ENCODE results near the gene ACADSB.

The ACADSB gene

DNA sequence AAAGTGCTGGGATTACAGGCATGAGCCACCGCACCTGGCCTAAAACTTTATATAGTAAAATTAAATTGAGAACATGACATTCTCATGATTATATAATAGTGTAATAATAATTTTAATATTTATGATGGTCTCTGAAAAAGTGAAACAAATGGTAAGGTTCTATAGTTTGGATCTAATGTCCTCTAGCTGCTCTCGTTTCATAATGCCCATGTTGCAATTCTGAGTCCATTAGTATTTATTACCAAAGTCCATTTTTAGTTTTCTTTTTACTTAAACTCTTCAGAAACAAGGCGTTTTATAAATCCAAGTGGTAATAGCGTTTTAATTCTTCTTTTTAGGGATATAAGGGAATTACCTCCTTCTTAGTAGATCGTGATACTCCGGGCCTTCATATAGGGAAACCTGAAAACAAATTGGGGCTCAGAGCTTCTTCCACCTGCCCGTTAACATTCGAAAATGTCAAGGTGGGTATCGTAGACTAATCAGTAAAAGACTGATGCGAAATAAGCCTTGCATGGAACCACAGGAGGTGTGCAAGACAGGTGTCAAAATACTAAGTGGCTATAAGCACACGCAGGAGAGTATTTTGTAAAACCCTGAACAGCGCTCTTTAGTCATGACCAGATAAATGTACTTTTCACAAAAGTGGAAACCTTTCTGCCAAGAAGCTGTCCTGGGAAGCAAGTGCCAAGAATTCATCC lies 34.1 kb downstream of the ACADSB start:
- TF ChIP-seq, protein P1, sequence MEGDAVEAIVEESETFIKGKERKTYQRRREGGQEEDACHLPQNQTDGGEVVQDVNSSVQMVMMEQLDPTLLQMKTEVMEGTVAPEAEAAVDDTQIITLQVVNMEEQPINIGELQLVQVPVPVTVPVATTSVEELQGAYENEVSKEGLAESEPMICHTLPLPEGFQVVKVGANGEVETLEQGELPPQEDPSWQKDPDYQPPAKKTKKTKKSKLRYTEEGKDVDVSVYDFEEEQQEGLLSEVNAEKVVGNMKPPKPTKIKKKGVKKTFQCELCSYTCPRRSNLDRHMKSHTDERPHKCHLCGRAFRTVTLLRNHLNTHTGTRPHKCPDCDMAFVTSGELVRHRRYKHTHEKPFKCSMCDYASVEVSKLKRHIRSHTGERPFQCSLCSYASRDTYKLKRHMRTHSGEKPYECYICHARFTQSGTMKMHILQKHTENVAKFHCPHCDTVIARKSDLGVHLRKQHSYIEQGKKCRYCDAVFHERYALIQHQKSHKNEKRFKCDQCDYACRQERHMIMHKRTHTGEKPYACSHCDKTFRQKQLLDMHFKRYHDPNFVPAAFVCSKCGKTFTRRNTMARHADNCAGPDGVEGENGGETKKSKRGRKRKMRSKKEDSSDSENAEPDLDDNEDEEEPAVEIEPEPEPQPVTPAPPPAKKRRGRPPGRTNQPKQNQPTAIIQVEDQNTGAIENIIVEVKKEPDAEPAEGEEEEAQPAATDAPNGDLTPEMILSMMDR (IDR thresholded peaks at IDR 0.05; ENCODE audit: low read depth, low read length): no peak
- in situ Hi-C loops (cut with HindIII; ENCODE audit: low sequenced_read_pairs): no loop called here
- H3K4me3 ChIP-seq (ENCODE audit: low read depth, low read length): no peak overlapping the region
- DNase-seq (ENCODE audit: low read depth, low spot score): no peak

DNA sequence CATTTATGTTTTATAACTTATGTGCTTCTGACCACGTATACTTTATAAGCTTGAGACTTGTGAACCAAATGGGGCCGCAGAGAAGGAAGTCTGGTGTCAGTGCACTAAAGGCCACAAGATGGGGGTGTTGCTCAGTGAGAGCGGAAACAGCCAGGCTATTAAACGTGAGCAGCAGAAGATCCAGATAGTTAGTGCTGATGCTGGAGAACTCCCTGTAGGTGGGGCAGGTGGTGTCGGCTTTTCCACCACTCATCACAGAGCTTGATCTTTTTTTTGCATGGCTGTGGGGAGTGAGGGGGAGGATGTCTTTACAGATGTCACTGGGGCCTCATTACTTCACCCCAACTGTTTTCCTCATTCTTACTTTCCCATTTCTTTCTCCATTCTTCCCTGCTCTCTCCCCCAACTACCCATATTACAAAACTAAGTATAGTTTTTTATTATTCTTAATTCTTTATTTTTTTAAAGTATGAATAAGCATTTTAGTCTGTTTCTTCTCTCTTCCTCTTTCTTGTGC lies 34.7 kb downstream of the ACADSB start:
- peak; percentile 63 for DNase-seq (ENCODE audit: low read depth, low spot score)

DNA sequence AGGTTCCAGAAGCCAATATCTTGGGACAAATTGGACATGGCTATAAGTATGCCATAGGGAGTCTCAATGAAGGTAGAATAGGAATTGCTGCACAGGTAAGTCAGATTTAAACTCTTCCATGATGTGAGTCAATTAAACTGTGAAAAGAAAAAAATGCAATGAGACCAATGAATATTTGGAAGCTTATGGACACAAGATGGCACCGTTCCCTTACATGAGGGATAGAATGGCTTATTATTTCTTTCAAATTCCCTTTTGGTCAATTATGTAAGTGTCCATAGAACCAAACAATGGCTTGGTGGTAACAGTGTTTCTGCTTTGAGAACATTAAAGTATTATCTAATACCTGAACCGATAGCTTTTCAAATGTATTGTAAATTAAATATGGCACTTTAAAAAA lies 35.6 kb downstream of the ACADSB start:
- TF ChIP-seq, protein P1 (IDR thresholded peaks at IDR 0.05; ENCODE audit: low read depth, low read length): peak; percentile 10
- peak; percentile 11 for DNase-seq (ENCODE audit: low read depth, low spot score)
- in situ Hi-C loops (cut with HindIII; ENCODE audit: low sequenced_read_pairs): no loop called here
- no peak overlapping the region for H3K4me3 ChIP-seq (ENCODE audit: low read depth, low read length)

More for the DNA sequence above, 34.7 kb downstream of the ACADSB start:
- in situ Hi-C loops (cut with HindIII; ENCODE audit: low sequenced_read_pairs): no loop called here
- no peak overlapping the region for H3K4me3 ChIP-seq (ENCODE audit: low read depth, low read length)
- TF ChIP-seq, protein P1 (IDR thresholded peaks at IDR 0.05; ENCODE audit: low read depth, low read length): peak; percentile 86

DNA sequence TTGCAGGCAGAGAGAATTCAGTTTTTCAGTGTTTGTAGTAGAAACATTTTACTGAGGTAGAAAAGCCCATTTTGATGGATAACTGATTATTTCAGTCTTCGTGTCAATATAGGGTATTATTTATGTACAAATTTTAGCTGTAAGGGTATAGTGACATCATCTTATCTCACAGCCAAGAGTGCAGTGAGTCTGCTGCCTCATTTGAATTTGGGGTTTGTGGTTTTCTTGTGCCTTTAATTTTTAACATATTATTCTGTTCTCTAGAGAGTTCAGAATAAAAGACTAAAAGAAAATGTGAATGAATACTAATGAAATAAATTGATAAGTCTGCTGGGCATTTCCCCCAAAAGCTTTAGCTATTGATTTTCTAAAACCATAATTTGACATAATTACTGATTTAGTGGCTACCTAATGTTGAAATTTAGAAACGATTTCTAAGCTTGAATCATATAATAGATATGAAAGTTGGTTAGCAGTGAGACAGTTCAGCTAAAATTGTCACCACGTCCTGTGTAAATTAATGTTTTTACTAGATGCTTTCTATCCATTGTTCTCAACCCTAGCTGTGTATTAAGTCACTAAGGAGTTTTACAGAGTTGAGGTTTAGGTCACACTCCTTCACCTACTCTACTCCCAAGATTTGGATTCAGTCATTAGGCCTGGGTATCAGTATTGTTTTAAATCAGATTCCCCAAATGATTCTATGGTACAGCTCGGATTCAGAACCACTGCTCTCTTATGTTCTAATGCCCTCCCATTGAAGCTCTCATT lies 37.3 kb downstream of the ACADSB start:
- in situ Hi-C loops (cut with HindIII; ENCODE audit: low sequenced_read_pairs): no loop called here
- TF ChIP-seq, protein P1 (IDR thresholded peaks at IDR 0.05; ENCODE audit: low read depth, low read length): no peak
- DNase-seq (ENCODE audit: low read depth, low spot score): no peak

DNA sequence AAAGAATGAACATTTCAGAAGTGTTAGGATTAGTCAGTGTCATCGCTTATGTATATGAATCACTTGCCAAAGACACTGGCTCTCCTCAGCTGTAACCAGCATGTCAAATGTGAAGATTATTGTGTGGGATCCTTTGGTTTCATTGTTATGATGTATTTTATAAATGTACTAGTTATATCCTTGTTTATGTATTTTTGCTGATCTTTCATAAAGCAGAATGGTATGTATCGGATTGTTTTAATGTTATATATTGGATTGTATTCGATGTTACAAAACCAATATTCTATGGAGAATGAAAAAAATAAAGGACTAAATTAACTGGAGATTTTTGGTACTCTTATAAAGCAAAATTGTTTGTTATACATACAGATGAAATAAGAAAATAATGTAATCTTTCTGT lies 49.2 kb downstream of the ACADSB start:
- in situ Hi-C loops (cut with HindIII; ENCODE audit: low sequenced_read_pairs): no loop called here
- no peak for DNase-seq (ENCODE audit: low read depth, low spot score)
- TF ChIP-seq, protein P1 (IDR thresholded peaks at IDR 0.05; ENCODE audit: low read depth, low read length): no peak
- H3K4me3 ChIP-seq (ENCODE audit: low read depth, low read length): no peak overlapping the region

More for the DNA sequence above, 37.3 kb downstream of the ACADSB start:
- H3K4me3 ChIP-seq (ENCODE audit: low read depth, low read length): no peak overlapping the region

DNA sequence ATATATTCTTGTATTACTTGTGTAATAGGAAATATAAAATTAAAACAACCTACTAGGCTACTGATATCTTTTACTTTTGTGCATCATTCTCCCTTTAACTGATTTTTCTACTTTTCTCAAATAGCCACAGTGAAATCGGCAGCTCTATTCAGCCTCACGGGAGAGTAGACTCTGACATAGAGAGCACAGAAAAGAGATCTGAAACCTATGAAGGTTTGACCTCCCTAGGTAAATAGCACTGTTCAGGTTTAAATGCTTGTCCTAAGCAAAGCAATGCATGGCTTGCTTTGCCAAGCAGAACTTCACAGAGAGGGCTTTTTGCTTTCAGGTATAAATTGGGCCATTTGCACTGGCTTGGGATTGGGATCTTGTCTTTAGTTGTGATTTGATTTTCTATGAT lies 53.1 kb downstream of the ACADSB start:
- DNase-seq (ENCODE audit: low read depth, low spot score): no peak
- H3K4me3 ChIP-seq (ENCODE audit: low read depth, low read length): no peak overlapping the region
- TF ChIP-seq, protein P1 (IDR thresholded peaks at IDR 0.05; ENCODE audit: low read depth, low read length): no peak
- in situ Hi-C loops (cut with HindIII; ENCODE audit: low sequenced_read_pairs): no loop called here

Measured in astrocyte of the spinal cord (primary cell).